BLaER1 treated with 17β-estradiol and CSF1 and Interleukin-3, amounts not matched to agents 10 nM and 100 nM (cell line): Measurements from ENCODE around the gene MMP15.

Experiments
- H3K27ac ChIP-seq, 11 experiments: shearing (Covaris generic); formaldehyde crosslinking; 2 replicates each; pipeline ENCODE4 v1.8.1; 2022
- H3K27me3 ChIP-seq, 11 experiments: shearing (Covaris generic); formaldehyde crosslinking; 2 replicates each; pipeline ENCODE4 v1.8.1; 2022
- H3K36me3 ChIP-seq, 11 experiments: shearing (Covaris generic); formaldehyde crosslinking; 2 replicates each; pipeline ENCODE4 v1.8.1; 2022
- H3K4me1 ChIP-seq, 10 experiments: shearing (Covaris generic); formaldehyde crosslinking; 2 replicates each; pipeline ENCODE4 v1.8.1; 2022
- H3K4me2 ChIP-seq, 11 experiments: shearing (Covaris generic); formaldehyde crosslinking; 2 replicates each; pipeline ENCODE4 v1.8.1; 2022
- H3K4me3 ChIP-seq, 10 experiments: shearing (Covaris generic); formaldehyde crosslinking; 2 replicates each; pipeline ENCODE4 v1.8.1; 2022
- H3K9ac ChIP-seq, 11 experiments: shearing (Covaris generic); formaldehyde crosslinking; 2 replicates each; pipeline ENCODE4 v1.8.1; 2022
- H3K9me3 ChIP-seq, 11 experiments: shearing (Covaris generic); formaldehyde crosslinking; replicated peaks in 1 of 11; 2 replicates each; pipeline ENCODE4 v1.8.1; 2022
- H4K20me1 ChIP-seq, 11 experiments: shearing (Covaris generic); formaldehyde crosslinking; 2 replicates each; pipeline ENCODE4 v1.8.1; 2022
- Cebpa-rat ChIP-seq, 11 experiments: shearing (Covaris generic); IDR thresholded peaks; 2 replicates each; pipeline ENCODE4 v1.8.1; 2022

Gene MMP15

GRCh38 chr16:57994361-57994760 lies 31.2 kb upstream of the MMP15 start:
- Histone ChIP-seq H3K4me3 (no peak overlapping the region), H3K9me3 (no peaks in the 10 kb centered on the region), H4K20me1 (peaks cover 39 to 81% (median 61%) of the 10 kb centered on the region in 11 experiments; a peak in 21 of 22 replicates), H3K4me2 (peak overlapping the region in 10 of 11 experiments; percentile 34 to 97 (median 60); a peak in 12 of 22 replicates), H3K27me3 (no peaks in the 10 kb centered on the region), H3K9ac (0 out of 22 replicates have a peak overlapping the region, but pooled peaks of 1 of the 11 experiments have one; percentile 19), H3K27ac (peak overlapping the region in 2 of 11 experiments; percentile 20 to 21; a peak in 2 of 22 replicates), H3K4me1 (peaks cover 26 to 65% (median 39%) of the 10 kb centered on the region in 10 experiments), H3K36me3 (peaks cover 34 to 55% (median 51%) of the 10 kb centered on the region in 11 experiments)
- TF ChIP-seq Cebpa-rat (IDR thresholded peaks at IDR 0.05): no peak

GRCh38 chr16:57994778-57995177 lies 30.8 kb upstream of the MMP15 start:
- no peak overlapping the region for H3K4me3 ChIP-seq
- peaks cover 30 to 67% (median 43%) of the 10 kb centered on the region in 10 experiments for H3K4me1 ChIP-seq
- H3K4me2 ChIP-seq: peak overlapping the region in 10 of 11 experiments; percentile 34 to 97 (median 60); a peak in 19 of 22 replicates
- H4K20me1 ChIP-seq: peaks cover 39 to 81% (median 65%) of the 10 kb centered on the region in 11 experiments; a peak in 21 of 22 replicates
- H3K9ac ChIP-seq: 0 out of 22 replicates have a peak overlapping the region, but pooled peaks of 1 of the 11 experiments have one; percentile 13
- H3K9me3 ChIP-seq: no peaks in the 10 kb centered on the region
- peak overlapping the region in 2 of 11 experiments; percentile 20 to 21; a peak in 3 of 22 replicates for H3K27ac ChIP-seq
- TF ChIP-seq Cebpa-rat (IDR thresholded peaks at IDR 0.05): no peak
- peaks cover 34 to 55% (median 51%) of the 10 kb centered on the region in 11 experiments for H3K36me3 ChIP-seq
- H3K27me3 ChIP-seq: no peaks in the 10 kb centered on the region

- H3K27ac ChIP-seq: peak overlapping the region in 3 of 11 experiments; percentile 3 to 21 (median 5); a peak in 1 of 22 replicates
- H3K36me3 ChIP-seq: peaks cover 34 to 55% (median 51%) of the 10 kb centered on the region in 11 experiments
These were observed 29.7 kb upstream of the MMP15 start for GRCh38 chr16:57995721-57996405.

GRCh38 chr16:57996406-57997175 lies 29.0 kb upstream of the MMP15 start:
- Histone ChIP-seq H3K36me3 (peaks cover 34 to 55% (median 51%) of the 10 kb centered on the region in 11 experiments), H3K4me3 (no peak overlapping the region), H4K20me1 (peaks cover 39 to 76% (median 66%) of the 10 kb centered on the region in 11 experiments; a peak in 21 of 22 replicates), H3K9me3 (no peaks in the 10 kb centered on the region), H3K27ac (0 out of 22 replicates have a peak overlapping the region, but pooled peaks of 2 of the 11 experiments have one; percentile 3 to 5), H3K4me1 (peaks cover 31 to 67% (median 45%) of the 10 kb centered on the region in 10 experiments), H3K4me2 (peak overlapping the region in 4 of 11 experiments; percentile 85 to 99 (median 96); a peak in 4 of 22 replicates), H3K27me3 (no peaks in the 10 kb centered on the region), H3K9ac (peak overlapping the region in 4 of 11 experiments; percentile 47 to 69 (median 56); a peak in 5 of 22 replicates)
- TF ChIP-seq Cebpa-rat (IDR thresholded peaks at IDR 0.05): no peak

More at GRCh38 chr16:57995721-57996405, 29.7 kb upstream of the MMP15 start:
- H3K27me3 ChIP-seq: no peaks in the 10 kb centered on the region
- no peaks in the 10 kb centered on the region for H3K9me3 ChIP-seq
- H3K4me2 ChIP-seq: peak overlapping the region in 5 of 11 experiments; percentile 68 to 97 (median 85); a peak in 9 of 22 replicates
- TF ChIP-seq Cebpa-rat (IDR thresholded peaks at IDR 0.05): no peak
- H3K4me3 ChIP-seq: no peak overlapping the region
- peaks cover 30 to 67% (median 45%) of the 10 kb centered on the region in 10 experiments for H3K4me1 ChIP-seq
- peak overlapping the region in 5 of 11 experiments; percentile 13 to 69 (median 48); a peak in 7 of 22 replicates for H3K9ac ChIP-seq
- peaks cover 39 to 81% (median 66%) of the 10 kb centered on the region in 11 experiments; a peak in 21 of 22 replicates for H4K20me1 ChIP-seq

- Histone ChIP-seq H4K20me1 (peaks cover 39 to 75% (median 66%) of the 10 kb centered on the region in 11 experiments; a peak in 21 of 22 replicates), H3K27me3 (no peaks in the 10 kb centered on the region), H3K27ac (no peak overlapping the region), H3K9me3 (no peaks in the 10 kb centered on the region), H3K9ac (peak overlapping the region in 2 of 11 experiments; percentile 91 to 97; a peak in 2 of 22 replicates), H3K4me1 (peaks cover 36 to 73% (median 51%) of the 10 kb centered on the region in 10 experiments), H3K4me3 (no peak overlapping the region), H3K4me2 (peak overlapping the region in 4 of 11 experiments; percentile 85 to 99 (median 96); a peak in 6 of 22 replicates), H3K36me3 (peaks cover 34 to 55% (median 51%) of the 10 kb centered on the region in 11 experiments)
- no peak for TF ChIP-seq Cebpa-rat (IDR thresholded peaks at IDR 0.05)
These were observed 28.4 kb upstream of the MMP15 start for GRCh38 chr16:57997176-57997527.

GRCh38 chr16:57997528-57998265 lies 27.9 kb upstream of the MMP15 start:
- peaks cover 38 to 59% (median 56%) of the 10 kb centered on the region in 11 experiments for H3K36me3 ChIP-seq
- H3K4me3 ChIP-seq: peak overlapping the region in 4 of 10 experiments; percentile 27 to 93 (median 91); a peak in 6 of 20 replicates
- H3K27ac ChIP-seq: peak overlapping the region in 8 of 11 experiments; percentile 14 to 92 (median 56); a peak in 11 of 22 replicates
- no peaks in the 10 kb centered on the region for H3K9me3 ChIP-seq
- H3K9ac ChIP-seq: peak overlapping the region in 8 of 11 experiments; percentile 50 to 97 (median 90); a peak in 12 of 22 replicates
- H4K20me1 ChIP-seq: peaks cover 39 to 79% (median 66%) of the 10 kb centered on the region in 11 experiments; a peak in 21 of 22 replicates
- H3K4me1 ChIP-seq: peaks cover 42 to 78% (median 56%) of the 10 kb centered on the region in 10 experiments
- no peaks in the 10 kb centered on the region for H3K27me3 ChIP-seq
- peak overlapping the region in 10 of 11 experiments; percentile 85 to 100 (median 96); a peak in 20 of 22 replicates for H3K4me2 ChIP-seq
- no peak for TF ChIP-seq Cebpa-rat (IDR thresholded peaks at IDR 0.05)

GRCh38 chr16:57998486-57998885 lies 27.1 kb upstream of the MMP15 start:
- peak overlapping the region in 6 of 10 experiments; percentile 70 to 93 (median 84); a peak in 11 of 20 replicates for H3K4me3 ChIP-seq
- 0 out of 22 replicates have a peak, but pooled peaks of 1 of the 11 experiments have one; percentile 12 for TF ChIP-seq Cebpa-rat (IDR thresholded peaks at IDR 0.05)
- peak overlapping the region; percentile 85 to 100 (median 96) for H3K4me2 ChIP-seq
- peaks cover 46 to 63% (median 57%) of the 10 kb centered on the region in 11 experiments for H3K36me3 ChIP-seq
- H3K27me3 ChIP-seq: no peaks in the 10 kb centered on the region
- peaks cover 48 to 81% (median 62%) of the 10 kb centered on the region in 10 experiments for H3K4me1 ChIP-seq
- peak overlapping the region in 10 of 11 experiments; percentile 58 to 92 (median 88); a peak in 19 of 22 replicates for H3K27ac ChIP-seq
- peaks cover 39 to 74% (median 62%) of the 10 kb centered on the region in 11 experiments; a peak in 21 of 22 replicates for H4K20me1 ChIP-seq
- H3K9me3 ChIP-seq: no peaks in the 10 kb centered on the region
- H3K9ac ChIP-seq: peak overlapping the region; percentile 88 to 97 (median 92)
